Activated CD8-positive, alpha-beta T cell treated with anti-CD3 and anti-CD28 coated beads, Interleukin-2, amount 10 ng/mL, durations not matched to agents 7 days and 5 days (primary cell): ENCODE data around the gene POU2AF2. TPM values are rescaled to one million over a fixed set of nuclear protein-coding genes. Genes with fewer than 3 reads are reported as not detected.

Experiments used
- ATAC-seq: fragments of 150-1000 bp; cut with Tn5 transposase; one replicate; pipeline ENCODE4 v1.10.0; 2021; ENCODE audit warnings: moderate library complexity
- CTCF ChIA-PET: fragments of 350-600 bp; sonication (Branson Sonifier 250); formaldehyde crosslinking; loops from one replicate; lab custom pipeline; 2021; ENCODE audit warnings: antibody characterized with exemption; lab: Charles Lee
- POLR2A ChIA-PET: fragments of 350-600 bp; sonication (Branson Sonifier 250); formaldehyde crosslinking; loops from one replicate; lab custom pipeline; 2021; ENCODE audit warnings: antibody characterized with exemption; lab: Charles Lee
- DNase-seq: peaks from one replicate; pipeline ENCODE4 v3.0.0-alpha.2; 2020
- H3K27ac Mint-ChIP-seq: one replicate; pipeline ENCODE4 v1.8.0; 2021; ENCODE audit warnings: mild to moderate bottlenecking, mixed read lengths
- H3K27me3 Mint-ChIP-seq: one replicate; pipeline ENCODE4 v1.8.0; 2021; ENCODE audit warnings: low read depth, mixed read lengths
- H3K36me3 Mint-ChIP-seq: one replicate; pipeline ENCODE4 v1.8.0; 2021; ENCODE audit warnings: low read depth, mixed read lengths
- H3K4me1 Mint-ChIP-seq: one replicate; pipeline ENCODE4 v1.8.0; 2021; ENCODE audit warnings: low read depth, mixed read lengths
- H3K4me3 Mint-ChIP-seq: one replicate; pipeline ENCODE4 v1.8.0; 2021; ENCODE audit warnings: mild to moderate bottlenecking, mixed read lengths
- H3K9me3 Mint-ChIP-seq: one replicate; pipeline ENCODE4 v1.8.0; 2022; ENCODE audit warnings: mixed read lengths; ENCODE audit not compliant: insufficient read depth
- total RNA-seq, 2 experiments: library from RNA; stranded (reverse); gene quantifications; one replicate each; pipeline ENCODE4 v1.2.3, GENCODE V29; 2021

The POU2AF2 gene
- total RNA-seq, 2 experiments from 2014 or later, result not detected

DNA sequence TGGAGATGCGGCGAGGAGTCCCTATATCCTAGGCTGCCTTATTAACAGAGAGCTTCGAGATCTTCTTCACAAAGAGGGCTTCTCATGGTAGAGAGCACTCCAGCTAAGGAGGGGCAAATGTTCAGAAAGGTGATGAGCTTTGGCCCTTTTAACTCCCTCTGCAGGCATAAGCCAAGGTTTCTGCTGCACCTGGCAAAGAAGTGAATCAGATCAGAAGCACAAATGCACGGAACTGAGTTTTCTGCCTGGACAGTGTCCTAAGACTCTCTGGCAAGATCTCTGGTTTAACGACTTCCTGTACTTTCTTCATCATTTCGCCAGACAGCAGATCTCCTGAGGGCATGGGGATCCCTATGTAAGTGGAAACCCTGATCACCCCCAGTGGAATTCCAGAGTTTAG, 90.0 kb downstream of the POU2AF2 start:
- H3K27ac Mint-ChIP-seq, result no peak overlapping the region
- POLR2A ChIA-PET, result no interaction called here
- no peak for DNase-seq

More for the DNA sequence above, 90.0 kb downstream of the POU2AF2 start:
- H3K4me1 Mint-ChIP-seq, result no peaks in the 10 kb centered on the region
- H3K36me3 Mint-ChIP-seq, result peaks cover 3% of the 10 kb centered on the region
- no peak for ATAC-seq
- CTCF ChIA-PET, result interaction anchor here (1.3 kb wide), 1 partner anchor 13 kb away, joined by 3 read pairs; no protein-coding TSS in a partner anchor
- H3K27me3 Mint-ChIP-seq, result peaks cover 3% of the 10 kb centered on the region
- no peak overlapping the region for H3K4me3 Mint-ChIP-seq
- peaks cover 9% of the 10 kb centered on the region for H3K9me3 Mint-ChIP-seq

Other genes with a start within 250 kb of the POU2AF2 start
- not detected for gene POU2AF3, start 52.8 kb downstream of the POU2AF2 start, total RNA-seq
- gene POU2AF1, start 133.6 kb downstream of the POU2AF2 start, total RNA-seq, result 1 to 10 TPM; 1.7 to 2.4 TPM